ENCODE results near the gene AACS. TPM values are rescaled to one million over a fixed set of nuclear protein-coding genes. Genes with fewer than 3 reads are reported as not detected.

AACS gene
- total and polyA plus RNA-seq, 2 of the 8 experiments (the other 6 are each of a cell fraction or from before 2014, with no cell fraction given), result 51.9 to 52.4 TPM

DNA sequence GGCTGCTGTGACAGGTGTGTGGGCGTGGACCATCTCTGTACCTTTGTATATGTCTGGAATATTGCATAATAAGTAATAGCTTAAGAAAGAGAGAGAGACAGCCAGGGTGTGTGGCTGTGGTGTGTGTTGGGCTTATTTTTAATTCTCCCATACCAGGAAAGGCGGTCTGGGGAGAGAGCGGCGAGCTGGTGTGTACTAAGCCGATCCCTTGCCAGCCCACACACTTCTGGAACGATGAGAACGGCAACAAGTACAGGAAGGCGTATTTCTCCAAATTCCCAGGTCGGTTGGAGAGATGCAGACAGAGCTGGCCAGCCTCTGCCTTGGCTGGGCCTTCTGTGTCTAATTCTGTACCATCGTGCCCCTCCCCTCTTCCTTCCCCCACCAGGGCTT, 63.9 kb downstream of the AACS start:
- TF ChIP-seq USF2 (IDR thresholded peaks at IDR 0.05; ENCODE audit: low read length) (no peak), EP300 (IDR thresholded peaks at IDR 0.05; ENCODE audit: borderline replicate concordance in 1 of 2, low read depth in 2 of 2, low read length in 2 of 2) (no peak), EZH2 (IDR thresholded peaks at IDR 0.05; ENCODE audit: low read depth, low read length, severe bottlenecking) (no peak), CTBP2 (IDR thresholded peaks at IDR 0.05; ENCODE audit: borderline replicate concordance, insufficient read depth, insufficient read length, low read length) (no peak), KDM4A (IDR thresholded peaks at IDR 0.05; ENCODE audit: low read depth, low read length, severe bottlenecking) (no peak), TBP (IDR thresholded peaks at IDR 0.05; ENCODE audit: low read depth, low read length) (no peak), KDM5A (IDR thresholded peaks at IDR 0.05; ENCODE audit: low read length) (no peak), SP1 (IDR thresholded peaks at IDR 0.05; ENCODE audit: low read depth, low read length) (no peak), JUN (IDR thresholded peaks at IDR 0.05; ENCODE audit: low read depth, low read length) (no peak), POLR2A (IDR thresholded peaks at IDR 0.05; ENCODE audit: control extremely low read depth in 1 of 2, low read depth in 2 of 2, low read length in 2 of 2) (no peak)
- TF ChIP-seq, protein P1, sequence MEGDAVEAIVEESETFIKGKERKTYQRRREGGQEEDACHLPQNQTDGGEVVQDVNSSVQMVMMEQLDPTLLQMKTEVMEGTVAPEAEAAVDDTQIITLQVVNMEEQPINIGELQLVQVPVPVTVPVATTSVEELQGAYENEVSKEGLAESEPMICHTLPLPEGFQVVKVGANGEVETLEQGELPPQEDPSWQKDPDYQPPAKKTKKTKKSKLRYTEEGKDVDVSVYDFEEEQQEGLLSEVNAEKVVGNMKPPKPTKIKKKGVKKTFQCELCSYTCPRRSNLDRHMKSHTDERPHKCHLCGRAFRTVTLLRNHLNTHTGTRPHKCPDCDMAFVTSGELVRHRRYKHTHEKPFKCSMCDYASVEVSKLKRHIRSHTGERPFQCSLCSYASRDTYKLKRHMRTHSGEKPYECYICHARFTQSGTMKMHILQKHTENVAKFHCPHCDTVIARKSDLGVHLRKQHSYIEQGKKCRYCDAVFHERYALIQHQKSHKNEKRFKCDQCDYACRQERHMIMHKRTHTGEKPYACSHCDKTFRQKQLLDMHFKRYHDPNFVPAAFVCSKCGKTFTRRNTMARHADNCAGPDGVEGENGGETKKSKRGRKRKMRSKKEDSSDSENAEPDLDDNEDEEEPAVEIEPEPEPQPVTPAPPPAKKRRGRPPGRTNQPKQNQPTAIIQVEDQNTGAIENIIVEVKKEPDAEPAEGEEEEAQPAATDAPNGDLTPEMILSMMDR (IDR thresholded peaks at IDR 0.05; ENCODE audit: control extremely low read depth in 1 of 3, insufficient read depth in 1 of 3, low read depth in 1 of 3, low read length in 3 of 3), result no peak
- DNase-seq (ENCODE audit: low read depth in 1 of 2, low spot score in 2 of 2) (no peak), FAIRE-seq (no peak)
- Histone ChIP-seq H3K23me2 (ENCODE audit: low read depth, low read length) (no peaks in the 10 kb centered on the region), H2AK5ac (ENCODE audit: low read depth, low read length) (no peak overlapping the region), H3K27me3 (replicated peaks in 1 of 4; ENCODE audit: control insufficient read depth in 3 of 4, extremely low read depth in 1 of 4, insufficient read depth in 3 of 4, low read length in 3 of 4) (no peaks in the 10 kb centered on the region), H3K27ac (ENCODE audit: low read depth, low read length) (no peak overlapping the region), H4K8ac (ENCODE audit: extremely low read depth, insufficient read depth, low read length) (no peak overlapping the region), H3K14ac (ENCODE audit: insufficient read length) (no peak overlapping the region), H3K4me3 (ENCODE audit: extremely low read depth in 1 of 4, insufficient read depth in 2 of 4, low read depth in 3 of 4, low read length in 4 of 4) (no peak overlapping the region), H2BK5ac (ENCODE audit: low read depth, low read length) (no peak overlapping the region), H3K79me1 (ENCODE audit: low read depth, low read length) (peaks cover 2% of the 10 kb centered on the region; the same call in 1 of the 2 replicates), H4K5ac (ENCODE audit: insufficient read length, low read depth, low read length) (no peak overlapping the region), H2BK12ac (ENCODE audit: low read depth, low read length) (no peak overlapping the region), H2BK20ac (ENCODE audit: low read length) (no peak overlapping the region), H3K36me3 (ENCODE audit: control insufficient read depth in 2 of 4, insufficient read depth in 4 of 4, low read length in 3 of 4) (peaks cover 0 to 56% (median 10%) of the 10 kb centered on the region in 4 experiments; a peak in 5 of 8 replicates), H4K91ac (replicated peaks; ENCODE audit: insufficient read length, low read length) (no peak overlapping the region), H3K18ac (ENCODE audit: extremely low read depth, low read length) (no peak overlapping the region), H4K20me1 (replicated peaks in 1 of 2; ENCODE audit: control insufficient read depth in 1 of 2, insufficient read depth in 2 of 2, low read length in 2 of 2) (peaks cover 0 to 3% of the 10 kb centered on the region in 2 experiments), H2AFZ (ENCODE audit: low read length) (no peak overlapping the region), H2BK120ac (replicated peaks; ENCODE audit: low read depth, low read length) (no peak overlapping the region), H3K9me3 (ENCODE audit: insufficient read depth in 2 of 2, low read depth in 1 of 2, low read length in 1 of 2) (no peaks in the 10 kb centered on the region), H3K56ac (replicated peaks; ENCODE audit: insufficient read length, low read depth, low read length) (no peak overlapping the region), H3K79me2 (ENCODE audit: control insufficient read depth in 1 of 2, insufficient read depth in 2 of 2, low read length in 2 of 2) (no peaks in the 10 kb centered on the region), H2BK15ac (ENCODE audit: low read length) (no peak overlapping the region), H3K9ac (replicated peaks in 1 of 4; ENCODE audit: extremely low read depth in 1 of 4, low read depth in 3 of 4, low read length in 3 of 4) (no peak overlapping the region), H3K23ac (ENCODE audit: insufficient read length) (no peak overlapping the region), H3K4ac (replicated peaks; ENCODE audit: insufficient read length, low read depth, low read length) (no peak overlapping the region), H3K4me1 (replicated peaks in 1 of 4; ENCODE audit: control insufficient read depth in 3 of 4, insufficient read depth in 4 of 4, low read length in 3 of 4) (no peaks in the 10 kb centered on the region), H3K4me2 (ENCODE audit: insufficient read depth in 1 of 2, low read depth in 2 of 2, low read length in 2 of 2) (no peak overlapping the region)
- CTCF ChIA-PET (ENCODE audit: partially characterized antibody), result no interaction called here
- POLR2A ChIA-PET (ENCODE audit: partially characterized antibody), result no interaction called here
- WGBS, 2 experiments (ENCODE audit: extremely low coverage in 1 of 2, insufficient coverage in 1 of 2, insufficient read length in 1 of 2, insufficient replicate concordance in 2 of 2, low coverage in 1 of 2, low lambda C conversion rate in 2 of 2, missing lambda C conversion rate in 1 of 2), result 94% methylated on average over 10 of the region's 10 CpGs; no CpG with 5 or more reads in 1 of the 2 experiments

Measured in H1 (cell line).